ENCODE measurements around the gene TTLL1. TPM values are rescaled to one million over a fixed set of nuclear protein-coding genes. Genes with fewer than 3 reads are reported as not detected.

The TTLL1 gene
- total RNA-seq, 1 donor from 2014 or later = 16.9 TPM

GRCh38 chr22:43098356-43098755 is 9.2 kb upstream of the TTLL1 start:
- Mint-ChIP-seq H3K36me3 (peaks cover 4% of the 10 kb centered on the region), H3K9me3 (peaks cover 10% of the 10 kb centered on the region), H3K4me1 (ENCODE audit: unreplicated experiment) (peaks cover 10% of the 10 kb centered on the region), H3K27ac (peak overlapping the region; percentile 82), H3K4me3 (no peak overlapping the region), H3K27me3 (no peaks in the 10 kb centered on the region)
- no peak for TF ChIP-seq CTCF (conservative IDR thresholded peaks at IDR 0.05)
- DNase-seq (ENCODE audit: extremely low spot score, unreplicated experiment) = no peak

GRCh38 chr22:43096420-43096819 is 7.2 kb upstream of the TTLL1 start:
- Mint-ChIP-seq H3K4me1 (ENCODE audit: unreplicated experiment) (peaks cover 5% of the 10 kb centered on the region), H3K4me3 (no peak overlapping the region), H3K36me3 (peaks cover 4% of the 10 kb centered on the region), H3K27me3 (no peaks in the 10 kb centered on the region), H3K27ac (no peak overlapping the region), H3K9me3 (peaks cover 10% of the 10 kb centered on the region)
- TF ChIP-seq CTCF (conservative IDR thresholded peaks at IDR 0.05) = no peak
- DNase-seq (ENCODE audit: extremely low spot score, unreplicated experiment) = no peak

GRCh38 chr22:43094551-43094950 is 5.4 kb upstream of the TTLL1 start:
- no peak for TF ChIP-seq CTCF (conservative IDR thresholded peaks at IDR 0.05)
- Mint-ChIP-seq H3K27ac (no peak overlapping the region), H3K4me1 (ENCODE audit: unreplicated experiment) (no peaks in the 10 kb centered on the region), H3K4me3 (no peak overlapping the region), H3K9me3 (peaks cover 5% of the 10 kb centered on the region), H3K36me3 (peaks cover 4% of the 10 kb centered on the region), H3K27me3 (no peaks in the 10 kb centered on the region)
- DNase-seq (ENCODE audit: extremely low spot score, unreplicated experiment) = no peak

GRCh38 chr22:43094085-43094484 is 4.9 kb upstream of the TTLL1 start:
- TF ChIP-seq CTCF (conservative IDR thresholded peaks at IDR 0.05) = no peak
- Mint-ChIP-seq H3K27me3 (no peaks in the 10 kb centered on the region), H3K4me3 (no peak overlapping the region), H3K4me1 (ENCODE audit: unreplicated experiment) (no peaks in the 10 kb centered on the region), H3K36me3 (peaks cover 4% of the 10 kb centered on the region), H3K9me3 (peaks cover 5% of the 10 kb centered on the region), H3K27ac (peak overlapping the region; percentile 29)
- DNase-seq (ENCODE audit: extremely low spot score, unreplicated experiment) = no peak

GRCh38 chr22:43092085-43092484 is 2.9 kb upstream of the TTLL1 start:
- no peaks in the 10 kb centered on the region for H3K27me3 Mint-ChIP-seq
- peak overlapping the region; percentile 50 for H3K27ac Mint-ChIP-seq
- H3K4me1 Mint-ChIP-seq (ENCODE audit: unreplicated experiment) = no peaks in the 10 kb centered on the region
- no peak overlapping the region for H3K4me3 Mint-ChIP-seq
- TF ChIP-seq CTCF (conservative IDR thresholded peaks at IDR 0.05) = no peak
- H3K9me3 Mint-ChIP-seq = peaks cover 5% of the 10 kb centered on the region
- H3K36me3 Mint-ChIP-seq = peaks cover 4% of the 10 kb centered on the region
- DNase-seq (ENCODE audit: extremely low spot score, unreplicated experiment) = no peak
